HG03457 (cell line): ENCODE measurements around the gene TRIO.
"Not testable (repeated sequence)": the region's sequence is repeated elsewhere in the genome, so short reads cannot be mapped to it uniquely, and the experiment has no call there.

Experiments used
- ATAC-seq: cut with Tn5 transposase; IDR thresholded peaks from one replicate; pipeline ENCODE4 v1.9.1; 2021; ENCODE audit warnings: moderate number of reproducible peaks; ENCODE audit not compliant: unreplicated experiment

TRIO gene

GRCh38 chr5:14369780-14370179 lies 226.6 kb downstream of the TRIO start:
- ATAC-seq, result no peak

GRCh38 chr5:14370386-14370785 lies 227.2 kb downstream of the TRIO start:
- no peak for ATAC-seq

- no peak for ATAC-seq
These were observed 230.5 kb downstream of the TRIO start for GRCh38 chr5:14373685-14374084.

GRCh38 chr5:14374100-14374499 lies 231.0 kb downstream of the TRIO start:
- no peak for ATAC-seq

GRCh38 chr5:14376789-14377188 lies 233.6 kb downstream of the TRIO start:
- ATAC-seq, result no peak

GRCh38 chr5:14379739-14380497 lies 236.8 kb downstream of the TRIO start:
- ATAC-seq, result no peak

- no peak for ATAC-seq
These were observed 237.6 kb downstream of the TRIO start for GRCh38 chr5:14380712-14381111.

GRCh38 chr5:14382640-14383039 lies 239.5 kb downstream of the TRIO start:
- ATAC-seq, result no peak

- no peak for ATAC-seq
These were observed 240.8 kb downstream of the TRIO start for GRCh38 chr5:14383923-14384322.

- ATAC-seq, result no peak
These were observed 241.9 kb downstream of the TRIO start for GRCh38 chr5:14385019-14385418.

GRCh38 chr5:14386884-14387624 lies 243.9 kb downstream of the TRIO start:
- ATAC-seq, result no peak

- no peak for ATAC-seq
These were observed 245.6 kb downstream of the TRIO start for GRCh38 chr5:14388741-14389140.

- ATAC-seq, result not testable (repeated sequence)
These were observed 249.4 kb downstream of the TRIO start for GRCh38 chr5:14392552-14392951.

GRCh38 chr5:14394365-14394764 lies 251.2 kb downstream of the TRIO start:
- no peak for ATAC-seq

GRCh38 chr5:14395411-14395810 lies 252.3 kb downstream of the TRIO start:
- ATAC-seq, result no peak

GRCh38 chr5:14396066-14396465 lies 252.9 kb downstream of the TRIO start:
- no peak for ATAC-seq

GRCh38 chr5:14396737-14397136 lies 253.6 kb downstream of the TRIO start:
- ATAC-seq, result no peak

- ATAC-seq, result no peak
These were observed 254.6 kb downstream of the TRIO start for GRCh38 chr5:14397717-14398116.

- no peak for ATAC-seq
These were observed 256.0 kb downstream of the TRIO start for GRCh38 chr5:14399054-14399692.

GRCh38 chr5:14400085-14400484 lies 256.9 kb downstream of the TRIO start:
- no peak for ATAC-seq

GRCh38 chr5:14400611-14401010 lies 257.5 kb downstream of the TRIO start:
- no peak for ATAC-seq

- ATAC-seq, result no peak
These were observed 258.5 kb downstream of the TRIO start for GRCh38 chr5:14401639-14402038.
